Progenitor cell of endocrine pancreas (in vitro differentiated cells): ENCODE data around the gene CHRM4. TPM values are rescaled to one million over a fixed set of nuclear protein-coding genes. Genes with fewer than 3 reads are reported as not detected.
A peak's percentile ranks its signal among the peaks of the same experiment; 100 is the strongest.

Experiments
- DNase-seq: peaks from one replicate; pipeline ENCODE4 v3.0.0; 2021; ENCODE audit warnings: low spot score; ENCODE audit not compliant: unreplicated experiment
- H3K27ac Mint-ChIP-seq: 2 replicates; pipeline ENCODE4 v1.8.0; 2021; ENCODE audit warnings: mild to moderate bottlenecking, moderate library complexity, mixed read lengths
- H3K27me3 Mint-ChIP-seq: 2 replicates; pipeline ENCODE4 v1.8.0; 2021; ENCODE audit warnings: mixed read lengths
- H3K36me3 Mint-ChIP-seq: 2 replicates; pipeline ENCODE4 v1.8.0; 2022; ENCODE audit warnings: mixed read lengths; ENCODE audit not compliant: insufficient read depth
- H3K4me1 Mint-ChIP-seq: 2 replicates; pipeline ENCODE4 v1.8.0; 2021; ENCODE audit warnings: low read depth, mixed read lengths
- H3K4me3 Mint-ChIP-seq: 2 replicates; pipeline ENCODE4 v1.8.0; 2021; ENCODE audit warnings: low read depth, mild to moderate bottlenecking, moderate library complexity, mixed read lengths
- H3K9me3 Mint-ChIP-seq: 2 replicates; pipeline ENCODE4 v1.8.0; 2021; ENCODE audit warnings: low read depth, mixed read lengths
- CTCF ChIP-seq: fragments of 200-600 bp; sonication (generic); IDR thresholded peaks from one replicate; pipeline ENCODE4 v1.5.0; 2021; ENCODE audit warnings: antibody characterized with exemption, mild to moderate bottlenecking; ENCODE audit not compliant: unreplicated experiment
- total RNA-seq: library from RNA; stranded (reverse); gene quantifications from 2 replicates; pipeline ENCODE4 v1.2.1, GENCODE V29; 2021

CHRM4 gene
- total RNA-seq, 1 donor from 2014 or later = 0.81 TPM

GRCh38 chr11:46369458-46370152 lies 22.0 kb downstream of the CHRM4 start:
- no peaks in the 10 kb centered on the region for H3K9me3 Mint-ChIP-seq
- H3K36me3 Mint-ChIP-seq = peaks cover 4% of the 10 kb centered on the region
- no peaks in the 10 kb centered on the region for H3K27me3 Mint-ChIP-seq
- peaks cover 5% of the 10 kb centered on the region for H3K4me1 Mint-ChIP-seq
- peak overlapping the region; percentile 67 for H3K27ac Mint-ChIP-seq
- no peak overlapping the region for H3K4me3 Mint-ChIP-seq
- peak; percentile 63 for DNase-seq
- TF ChIP-seq CTCF = peak; percentile 86

- TF ChIP-seq CTCF = no peak
- H3K27ac Mint-ChIP-seq = no peak overlapping the region
- H3K4me3 Mint-ChIP-seq = no peak overlapping the region
These were observed 23.7 kb downstream of the CHRM4 start for GRCh38 chr11:46367916-46368267.

GRCh38 chr11:46367244-46367915 lies 24.2 kb downstream of the CHRM4 start:
- no peak overlapping the region for H3K27ac Mint-ChIP-seq

More at GRCh38 chr11:46367916-46368267, 23.7 kb downstream of the CHRM4 start:
- DNase-seq = no peak
- Mint-ChIP-seq H3K9me3 (no peaks in the 10 kb centered on the region), H3K27me3 (no peaks in the 10 kb centered on the region), H3K36me3 (peaks cover 4% of the 10 kb centered on the region), H3K4me1 (peaks cover 7% of the 10 kb centered on the region)

GRCh38 chr11:46366661-46367161 lies 24.9 kb downstream of the CHRM4 start:
- Mint-ChIP-seq H3K9me3 (no peaks in the 10 kb centered on the region), H3K36me3 (peaks cover 4% of the 10 kb centered on the region), H3K27ac (no peak overlapping the region), H3K27me3 (no peaks in the 10 kb centered on the region), H3K4me3 (no peak overlapping the region), H3K4me1 (peaks cover 9% of the 10 kb centered on the region)
- no peak for TF ChIP-seq CTCF
- no peak for DNase-seq

More at GRCh38 chr11:46367244-46367915, 24.2 kb downstream of the CHRM4 start:
- peaks cover 9% of the 10 kb centered on the region for H3K4me1 Mint-ChIP-seq
- DNase-seq = peak; percentile 67
- TF ChIP-seq CTCF = peak; percentile 92
- H3K9me3 Mint-ChIP-seq = no peaks in the 10 kb centered on the region
- H3K36me3 Mint-ChIP-seq = peaks cover 4% of the 10 kb centered on the region
- H3K4me3 Mint-ChIP-seq = no peak overlapping the region
- H3K27me3 Mint-ChIP-seq = no peaks in the 10 kb centered on the region

- Mint-ChIP-seq H3K27ac (no peak overlapping the region), H3K4me3 (no peak overlapping the region), H3K9me3 (no peaks in the 10 kb centered on the region), H3K36me3 (peaks cover 4% of the 10 kb centered on the region), H3K4me1 (peaks cover 10% of the 10 kb centered on the region), H3K27me3 (no peaks in the 10 kb centered on the region)
- no peak for TF ChIP-seq CTCF
- DNase-seq = no peak
These were observed 25.3 kb downstream of the CHRM4 start for GRCh38 chr11:46366260-46366659.
